Activated effector memory CD4-positive, alpha-beta T cell treated with anti-CD3 and anti-CD28 coated beads, Interleukin-2, amount 50 U/mL, for 16 hours (primary cell): ENCODE results near the gene TNNC1.

Experiments
- DNase-seq: peaks from one replicate; pipeline ENCODE4 v3.0.0-alpha.2; 2020

TNNC1 gene

GRCh38 chr3:52456800-52457183 lies 3.0 kb upstream of the TNNC1 start:
- DNase-seq = no peak

GRCh38 chr3:52456169-52456799 lies 2.4 kb upstream of the TNNC1 start:
- DNase-seq = no peak

GRCh38 chr3:52455283-52456168 lies 1.7 kb upstream of the TNNC1 start, which contains the start of gene NISCH:
TSS of gene NISCH (plus strand) at chr3:52455604. CDS start at chr3:52455642, 38 bp downstream.
- peak; percentile 99 for DNase-seq

- DNase-seq = no peak
Measured at GRCh38 chr3:52454938-52455282, 1.1 kb upstream of the TNNC1 start.

DNA sequence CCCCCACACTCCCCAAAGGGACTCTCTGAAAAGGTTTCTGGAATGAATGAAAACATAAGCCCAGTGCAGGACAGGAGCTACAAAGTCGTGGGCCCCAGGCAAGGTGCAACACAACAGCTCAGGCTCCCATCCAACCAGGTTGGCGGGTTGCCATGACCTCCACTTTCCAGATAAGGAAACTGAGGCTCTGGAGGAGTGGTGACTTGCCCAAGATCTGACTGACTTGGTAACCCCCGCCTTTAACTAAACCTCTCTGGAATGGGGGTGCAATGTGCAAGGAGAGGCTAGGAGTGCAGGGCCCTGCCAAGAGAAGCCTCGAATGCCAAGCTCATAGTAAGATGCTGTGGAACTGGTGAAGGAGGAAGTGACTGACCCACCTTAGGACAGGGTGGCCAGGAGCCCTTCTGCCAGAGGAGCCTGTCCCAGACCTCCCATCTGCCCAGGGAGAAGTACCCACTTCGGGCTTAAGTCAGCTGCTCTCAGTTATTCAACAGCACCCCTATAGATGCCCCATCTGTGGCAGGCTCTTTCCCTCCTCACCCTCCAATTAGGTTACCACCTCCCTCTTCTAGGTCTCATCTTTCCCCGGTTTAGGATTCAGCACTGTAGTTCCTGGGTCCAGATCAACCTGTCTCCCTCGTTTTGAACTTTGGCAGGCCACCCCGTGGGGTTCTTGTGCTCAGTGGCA lies 553 bp upstream of the TNNC1 start:
- no peak for DNase-seq

- DNase-seq = no peak
Measured at GRCh38 chr3:52452570-52453221, 1.1 kb downstream of the TNNC1 start.

- no peak for DNase-seq
Measured at GRCh38 chr3:52452126-52452525, 1.7 kb downstream of the TNNC1 start.

DNA sequence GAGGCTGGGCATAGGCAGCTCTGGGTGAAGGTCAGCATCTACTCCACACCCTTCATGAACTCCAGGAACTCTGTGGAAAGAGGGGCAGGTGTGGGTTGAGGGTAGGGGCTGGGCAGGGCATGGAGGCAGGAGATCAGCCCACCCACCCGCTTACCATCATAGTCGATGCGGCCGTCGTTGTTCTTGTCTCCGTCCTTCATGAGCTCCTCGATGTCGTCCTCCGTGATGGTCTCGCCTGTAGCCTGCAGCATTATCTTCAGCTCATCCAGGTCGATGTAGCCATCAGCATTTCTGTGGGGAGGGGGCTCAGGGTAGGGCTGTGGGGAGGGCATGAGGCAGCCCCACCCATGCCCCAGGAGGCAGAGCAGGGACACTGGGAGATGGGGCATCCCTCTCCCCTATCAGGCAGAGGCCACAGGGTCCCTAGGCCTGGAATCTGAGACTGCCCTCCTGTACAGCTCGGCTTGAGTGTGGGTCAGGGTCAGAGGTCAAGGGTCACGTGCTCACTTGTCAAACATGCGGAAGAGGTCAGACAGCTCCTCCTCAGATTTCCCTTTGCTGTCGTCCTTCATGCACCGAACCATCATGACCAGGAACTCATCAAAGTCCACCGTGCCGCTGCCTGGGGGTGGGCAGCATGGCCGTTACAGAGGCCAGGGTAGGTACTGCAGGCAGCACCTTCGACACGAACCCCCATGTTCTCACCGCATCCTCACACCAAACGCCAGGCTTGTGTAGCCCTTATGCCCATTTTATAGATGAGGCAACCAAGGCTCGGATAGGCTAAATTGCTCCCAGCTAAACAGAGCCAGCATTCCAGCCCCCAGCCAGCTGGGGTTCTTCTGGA lies 2.4 kb downstream of the TNNC1 start:
- no peak for DNase-seq

GRCh38 chr3:52450489-52451236 lies 3.2 kb downstream of the TNNC1 start:
- no peak for DNase-seq

DNA sequence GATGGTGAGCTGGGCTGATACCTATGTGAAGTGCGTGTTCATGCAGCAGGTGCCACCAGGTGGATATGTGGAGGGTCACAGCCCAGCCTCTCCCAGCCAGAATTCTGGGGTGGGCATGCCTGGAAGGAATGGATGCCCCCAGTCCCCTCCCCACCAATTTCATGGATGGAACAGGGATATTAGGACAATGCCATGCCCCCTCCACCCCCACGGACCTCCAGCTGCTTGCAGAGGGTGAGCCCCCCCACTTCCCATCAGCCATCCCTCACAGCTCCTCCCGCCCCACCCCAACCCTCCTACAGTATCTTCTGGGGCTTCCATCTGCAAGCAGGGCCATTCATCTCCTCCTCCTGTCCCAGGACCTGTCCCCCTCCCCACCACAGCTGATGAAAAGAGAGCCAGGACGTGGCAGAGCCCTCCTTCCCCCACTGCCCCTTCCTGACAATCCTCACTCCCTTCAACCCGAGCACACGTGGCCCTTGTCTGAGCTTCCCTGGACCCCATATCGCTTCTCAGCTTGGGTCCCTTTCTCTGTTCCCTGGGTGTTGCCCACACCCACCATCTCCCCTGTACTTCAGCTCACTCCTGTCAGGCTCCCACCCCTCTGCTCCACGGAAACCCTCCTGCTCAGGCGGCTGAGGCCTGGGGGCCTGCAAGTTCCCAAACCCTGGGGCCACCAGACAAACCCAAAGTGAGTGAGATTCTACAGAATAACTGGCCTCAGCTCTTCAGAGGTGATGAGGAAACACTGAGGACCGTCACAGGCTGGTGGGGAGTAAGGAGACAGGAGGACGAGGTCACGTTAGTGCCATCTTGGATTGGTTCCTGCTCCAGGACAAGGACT lies 6.1 kb downstream of the TNNC1 start:
- DNase-seq = no peak

- DNase-seq = peak; percentile 87
Measured at GRCh38 chr3:52446631-52447511, 7.0 kb downstream of the TNNC1 start.

- no peak for DNase-seq
Measured at GRCh38 chr3:52446042-52446441, 7.8 kb downstream of the TNNC1 start.

DNA sequence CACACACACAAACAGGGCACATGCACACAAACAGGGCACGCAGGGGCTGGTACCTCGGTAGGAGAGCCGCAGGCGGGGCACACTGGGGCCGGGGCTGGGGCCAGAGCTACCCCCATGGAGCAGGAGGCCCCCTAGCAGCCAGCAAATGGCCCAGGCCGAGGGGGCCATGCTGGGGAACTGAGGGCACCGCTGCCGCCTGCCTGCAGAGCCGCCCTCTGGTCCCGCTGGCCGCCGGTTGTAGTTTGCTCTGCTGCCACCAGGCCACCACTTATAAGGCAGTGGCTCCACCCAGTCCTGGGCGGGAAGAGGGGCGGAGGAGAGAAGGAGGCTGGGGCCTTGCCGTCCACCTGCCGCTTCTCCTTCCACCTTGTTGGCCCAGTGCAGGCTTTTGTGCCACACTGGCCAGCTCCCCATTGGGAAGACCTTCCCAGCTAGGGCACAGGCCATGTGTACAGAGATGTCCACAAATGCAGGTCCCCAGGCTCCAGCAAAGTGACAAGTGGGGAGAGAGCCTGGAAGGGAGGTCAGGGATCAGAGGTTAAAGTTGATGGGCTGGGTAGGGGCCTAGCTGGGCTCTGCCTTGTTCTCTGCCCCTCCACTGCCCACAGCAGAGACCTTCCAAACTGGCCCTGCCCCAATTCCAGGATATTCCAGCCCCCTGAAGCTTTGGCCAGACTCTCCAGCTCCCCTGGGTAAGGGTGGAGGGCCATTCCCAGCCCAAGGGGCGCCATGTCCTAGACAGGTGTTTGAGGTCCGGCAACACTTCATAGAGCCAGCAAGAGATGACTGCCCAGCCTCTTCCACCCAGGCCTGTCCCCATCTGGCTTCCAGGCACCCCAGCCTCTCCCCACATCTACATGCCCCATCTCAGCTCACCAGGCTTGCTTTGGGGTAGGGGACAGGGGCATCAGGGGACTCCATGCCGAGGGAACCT lies 8.7 kb downstream of the TNNC1 start, which contains the start of gene SEMA3G:
Gene SEMA3G (minus strand): TSS at position 244 of the 934 bp plus-strand sequence. CDS start 76 bp downstream, at position 168.
- DNase-seq = peak; percentile 92

- DNase-seq = no peak
Measured at GRCh38 chr3:52443791-52444687, 9.8 kb downstream of the TNNC1 start.

GRCh38 chr3:52443268-52443610 lies 10.6 kb downstream of the TNNC1 start:
- DNase-seq = no peak

DNA sequence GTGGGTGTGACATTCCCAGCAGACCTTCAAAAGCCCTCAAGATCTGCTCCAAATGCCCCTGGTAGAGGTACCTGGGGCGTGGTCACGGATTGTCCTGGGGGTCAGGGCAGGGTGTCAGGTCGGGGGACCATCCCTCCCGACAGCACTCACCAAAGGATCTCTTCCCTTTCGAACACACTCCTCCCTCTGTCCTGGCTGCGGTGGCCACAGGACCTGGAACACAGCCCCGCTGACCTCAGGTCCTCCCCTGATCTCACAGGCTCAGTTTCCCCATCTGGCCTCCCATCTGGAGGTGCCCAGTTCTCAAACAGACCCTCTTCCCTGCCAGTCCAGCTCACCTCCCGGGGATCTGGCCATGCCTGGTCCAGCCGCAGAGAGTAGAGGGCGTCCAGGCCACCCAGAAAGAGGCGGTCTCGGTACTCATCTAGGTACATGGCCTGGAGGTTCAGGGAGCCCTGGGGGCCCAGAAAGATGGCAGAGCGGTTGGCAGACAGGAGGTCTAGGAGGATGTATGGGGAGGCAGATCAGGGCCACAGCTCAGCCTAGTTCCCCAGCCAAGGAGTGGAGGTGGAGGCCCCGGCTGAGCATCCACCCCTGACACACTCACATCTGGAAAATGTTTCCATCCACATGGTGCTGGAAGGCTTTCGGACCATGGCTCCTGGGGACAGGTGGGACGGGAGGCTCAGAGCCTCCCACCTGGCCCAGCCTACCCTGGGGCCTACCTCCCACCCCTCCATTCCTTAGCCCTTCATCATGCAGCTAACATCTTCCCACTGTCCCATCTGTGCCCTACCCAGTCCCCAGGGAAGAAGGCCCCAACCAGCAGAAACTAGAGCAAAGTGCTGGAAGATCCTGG lies 11.2 kb downstream of the TNNC1 start:
- DNase-seq = no peak
